Osteoblast (primary cell): ENCODE results near the gene HECTD2. TPM values are rescaled to one million over a fixed set of nuclear protein-coding genes. Genes with fewer than 3 reads are reported as not detected.

Experiments used
- DNase-seq: peaks from one replicate; pipeline ENCODE4 v3.0.0; 2011; ENCODE audit warnings: low spot score, mixed read lengths; ENCODE audit not compliant: insufficient read length; ENCODE audit errors: missing footprints
- H2AFZ ChIP-seq: 2 replicates; pipeline ENCODE4 v1.6.0; 2011; ENCODE audit warnings: mild to moderate bottlenecking, low read length
- H3K27ac ChIP-seq: 2 replicates; pipeline ENCODE4 v1.5.1; 2011; ENCODE audit warnings: mild to moderate bottlenecking, low read depth, low read length, moderate library complexity
- H3K27me3 ChIP-seq: 2 replicates; pipeline ENCODE4 v1.6.0; 2012; ENCODE audit warnings: mild to moderate bottlenecking, control low read depth, inconsistent platforms, low read length, moderate library complexity; ENCODE audit not compliant: insufficient read depth
- H3K36me3 ChIP-seq: 2 replicates; pipeline ENCODE4 v1.5.1; 2011; ENCODE audit warnings: mild to moderate bottlenecking, low read length, control low read depth, moderate library complexity; ENCODE audit not compliant: insufficient read depth
- H3K4me1 ChIP-seq: 2 replicates; pipeline ENCODE4 v1.5.1; 2011; ENCODE audit warnings: mild to moderate bottlenecking, low read length, control low read depth, moderate library complexity; ENCODE audit not compliant: insufficient read depth
- H3K4me2 ChIP-seq: 2 replicates; pipeline ENCODE4 v1.6.0; 2011; ENCODE audit warnings: mild to moderate bottlenecking, low read length; ENCODE audit not compliant: insufficient read depth
- H3K4me3 ChIP-seq: fragments of 200-600 bp; sonication (generic); 3 replicates; pipeline ENCODE4 v1.5.1; 2012; ENCODE audit warnings: mild to moderate bottlenecking, low read length, inconsistent platforms; ENCODE audit not compliant: insufficient read depth
- H3K79me2 ChIP-seq: 2 replicates; pipeline ENCODE4 v1.6.0; 2012; ENCODE audit warnings: mild to moderate bottlenecking, low read length, control low read depth, inconsistent platforms; ENCODE audit not compliant: insufficient read depth
- H3K9me3 ChIP-seq: 2 replicates; pipeline ENCODE4 v1.5.1; 2011; ENCODE audit warnings: low read depth, low read length, control low read depth
- H4K20me1 ChIP-seq: 2 replicates; pipeline ENCODE4 v1.6.0; 2012; ENCODE audit warnings: mild to moderate bottlenecking, low read length, control low read depth; ENCODE audit not compliant: insufficient read depth
- CTCF ChIP-seq: IDR thresholded peaks from 2 replicates; pipeline ENCODE4 v1.5.1; 2011; ENCODE audit warnings: mild to moderate bottlenecking, low read depth, low read length, moderate library complexity; ENCODE audit errors: extremely low read depth
- total RNA-seq: library from RNA; depleted of rRNA; stranded (reverse); fragments of >200 nt; gene quantifications from 2 replicates; pipeline ENCODE4 v1.2.3, GENCODE V29; 2012

HECTD2 gene
- total RNA-seq, 1 donor: 15.9 TPM

- DNase-seq: no peak
- H3K27me3 ChIP-seq: no peaks in the 10 kb centered on the region
- no peak overlapping the region for H3K4me2 ChIP-seq
- H3K9me3 ChIP-seq: no peaks in the 10 kb centered on the region
- no peak overlapping the region for H3K4me3 ChIP-seq
- H2AFZ ChIP-seq: no peak overlapping the region
- no peaks in the 10 kb centered on the region for H3K36me3 ChIP-seq
- H3K79me2 ChIP-seq: no peaks in the 10 kb centered on the region
- H3K4me1 ChIP-seq: peaks cover 9% of the 10 kb centered on the region
- H3K27ac ChIP-seq: no peak overlapping the region
- H4K20me1 ChIP-seq: no peaks in the 10 kb centered on the region
- TF ChIP-seq CTCF: no peak
Observed at GRCh38 chr10:91460681-91461080, 50.5 kb downstream of the HECTD2 start.

- Histone ChIP-seq H3K27me3 (no peaks in the 10 kb centered on the region), H3K4me2 (no peak overlapping the region), H4K20me1 (no peaks in the 10 kb centered on the region), H3K9me3 (no peaks in the 10 kb centered on the region), H3K4me1 (peaks cover 9% of the 10 kb centered on the region), H3K36me3 (peaks cover 5% of the 10 kb centered on the region), H3K4me3 (no peak overlapping the region), H3K79me2 (no peaks in the 10 kb centered on the region), H3K27ac (no peak overlapping the region), H2AFZ (no peak overlapping the region)
- no peak for DNase-seq
- no peak for TF ChIP-seq CTCF
Observed at GRCh38 chr10:91462423-91462822, 52.3 kb downstream of the HECTD2 start.

- Histone ChIP-seq H3K79me2 (no peaks in the 10 kb centered on the region), H3K36me3 (peaks cover 5% of the 10 kb centered on the region), H4K20me1 (no peaks in the 10 kb centered on the region), H3K27ac (no peak overlapping the region), H2AFZ (no peak overlapping the region), H3K27me3 (no peaks in the 10 kb centered on the region), H3K9me3 (no peaks in the 10 kb centered on the region), H3K4me2 (no peak overlapping the region), H3K4me1 (peaks cover 9% of the 10 kb centered on the region), H3K4me3 (no peak overlapping the region)
- no peak for DNase-seq
- TF ChIP-seq CTCF: no peak
Observed at GRCh38 chr10:91464500-91464899, 54.4 kb downstream of the HECTD2 start.

GRCh38 chr10:91465261-91465660 is 55.1 kb downstream of the HECTD2 start:
- Histone ChIP-seq H3K27me3 (no peaks in the 10 kb centered on the region), H3K4me1 (peaks cover 9% of the 10 kb centered on the region), H3K27ac (no peak overlapping the region), H3K4me3 (no peak overlapping the region), H4K20me1 (no peaks in the 10 kb centered on the region), H3K9me3 (no peaks in the 10 kb centered on the region), H3K79me2 (no peaks in the 10 kb centered on the region), H3K36me3 (peaks cover 5% of the 10 kb centered on the region), H2AFZ (no peak overlapping the region), H3K4me2 (no peak overlapping the region)
- no peak for DNase-seq
- TF ChIP-seq CTCF: no peak
